GM19240 (cell line): ENCODE results near the gene DLGAP3.
"Not testable (repeated sequence)": the region's sequence is repeated elsewhere in the genome, so short reads cannot be mapped to it uniquely, and the experiment has no call there.

Experiments
- DNase-seq: peaks from one replicate; pipeline ENCODE4 v3.0.0; 2011; ENCODE audit warnings: low spot score; ENCODE audit not compliant: insufficient read length

Gene DLGAP3

DNA sequence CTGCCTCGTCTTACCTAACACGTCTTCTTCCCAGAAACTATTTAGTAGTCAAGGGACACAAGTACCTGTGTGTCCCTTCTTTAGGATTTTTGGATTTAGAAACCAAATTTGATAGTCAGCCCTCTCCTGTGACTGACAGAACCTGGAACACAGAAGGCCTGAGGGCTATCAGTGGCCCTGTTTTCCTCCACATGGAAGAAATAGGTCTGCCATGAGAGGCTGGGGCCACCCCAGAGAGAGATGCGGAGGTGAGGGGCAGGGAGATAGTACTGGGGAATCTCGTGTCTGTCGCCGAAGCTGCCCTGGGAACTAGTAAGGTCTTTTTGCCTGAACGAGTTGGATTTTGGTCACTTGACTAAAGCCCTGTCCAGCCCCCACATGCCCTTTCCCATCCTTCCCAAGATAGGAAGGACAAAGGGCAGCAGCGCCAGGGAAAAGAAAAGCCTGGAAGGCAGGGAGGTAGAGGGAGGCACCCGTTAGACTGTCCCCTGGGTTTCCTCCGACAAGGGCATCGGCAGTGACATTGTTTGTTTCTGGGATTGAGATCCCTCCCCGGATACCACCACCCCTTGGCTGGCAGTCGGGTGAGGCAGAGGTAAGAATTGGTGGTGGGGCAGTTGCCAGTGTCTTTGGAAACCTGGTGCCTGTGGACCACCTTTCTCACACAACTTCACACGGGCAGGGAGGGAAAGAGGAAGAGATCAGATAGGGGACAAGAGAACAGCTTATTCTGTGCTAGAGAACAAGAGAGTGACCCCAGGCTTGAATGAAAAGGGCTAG, 89.7 kb downstream of the DLGAP3 start:
- no peak for DNase-seq

GRCh38 chr1:34833711-34834110, 95.7 kb downstream of the DLGAP3 start:
- no peak for DNase-seq

- DNase-seq, result no peak
Measured at GRCh38 chr1:34831721-34832246, 97.7 kb downstream of the DLGAP3 start.

DNA sequence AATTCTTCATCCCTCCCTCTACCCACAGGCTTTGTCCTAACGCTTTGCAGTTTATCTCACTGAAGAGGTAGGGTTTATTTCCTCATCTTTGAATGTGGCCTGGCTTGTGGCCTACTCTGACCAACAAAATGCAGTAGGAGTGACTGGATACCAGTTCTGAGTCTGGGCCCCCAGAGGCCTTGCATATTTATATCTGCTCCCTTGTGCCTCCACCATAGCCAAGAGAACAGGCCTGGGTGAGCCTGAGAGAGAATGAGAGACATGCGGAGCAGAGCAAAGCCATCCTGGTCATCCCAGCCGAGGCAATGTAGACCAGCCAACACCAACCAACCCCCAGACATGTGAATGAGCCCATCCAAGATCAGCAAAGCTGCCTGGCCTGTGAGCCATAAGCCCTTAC, 100.2 kb downstream of the DLGAP3 start:
- no peak for DNase-seq

GRCh38 chr1:34828611-34829010, 100.8 kb downstream of the DLGAP3 start:
- DNase-seq, result no peak

DNA sequence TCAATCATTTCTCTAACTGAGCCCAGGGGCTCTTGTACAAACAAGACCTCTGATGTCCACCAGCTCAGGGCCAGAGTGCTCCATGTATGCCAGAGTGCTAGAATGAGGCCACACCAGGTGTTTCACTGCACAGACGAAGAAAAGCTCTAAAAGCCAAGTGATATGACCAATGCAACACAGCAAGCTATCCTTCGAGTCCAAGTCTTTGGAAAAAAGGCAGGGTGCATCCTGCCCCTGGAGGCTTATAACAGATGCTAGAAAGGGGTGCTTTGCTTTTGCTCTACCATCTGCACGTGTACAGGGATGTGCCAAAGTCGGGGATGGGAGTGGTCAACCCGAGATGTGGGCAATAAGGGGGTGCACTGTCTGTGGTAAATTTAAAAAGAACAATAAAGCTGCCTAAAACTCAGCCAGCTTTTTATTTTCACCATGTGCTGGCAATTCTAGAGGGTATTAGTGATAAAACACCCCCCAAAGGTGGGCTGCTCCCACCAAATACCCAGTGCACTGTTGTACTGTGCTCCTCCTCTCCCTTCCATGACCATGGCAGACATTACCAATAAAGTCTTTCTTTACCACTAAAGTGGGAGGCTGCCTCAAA, 102.0 kb downstream of the DLGAP3 start:
- DNase-seq, result no peak

DNA sequence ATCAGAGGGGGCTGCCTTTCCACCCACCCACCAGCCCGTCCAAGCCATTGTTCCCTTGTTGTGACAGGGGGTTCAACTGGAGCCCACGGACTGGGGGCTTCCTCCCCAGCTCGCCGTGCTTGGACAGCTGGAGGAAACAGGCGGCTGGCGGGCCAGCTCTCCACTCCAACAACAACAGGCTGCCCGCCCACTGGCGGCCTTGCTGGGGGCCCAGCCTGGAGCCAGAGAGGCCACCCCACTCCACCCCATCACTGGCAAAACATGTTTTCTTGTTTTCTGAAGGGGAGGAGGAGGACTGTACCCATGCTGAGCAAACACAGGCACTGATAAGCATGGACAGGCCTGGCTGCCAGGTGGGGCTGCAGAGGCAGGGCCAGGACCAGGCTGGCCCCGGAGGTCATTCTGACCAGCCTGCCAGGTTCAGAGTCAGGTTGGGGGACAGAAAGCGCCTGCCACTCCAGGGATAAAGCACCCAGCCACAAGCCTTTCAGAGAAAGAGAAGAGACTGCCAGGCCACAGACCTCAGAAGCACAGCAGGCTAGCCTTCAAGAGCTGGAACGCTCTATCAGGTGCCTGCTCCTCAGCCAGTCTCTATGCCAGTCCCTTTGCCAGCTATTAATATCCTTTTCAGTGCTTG, 103.9 kb downstream of the DLGAP3 start:
- DNase-seq, result no peak

GRCh38 chr1:34824817-34825454, 104.5 kb downstream of the DLGAP3 start:
- DNase-seq, result no peak

DNA sequence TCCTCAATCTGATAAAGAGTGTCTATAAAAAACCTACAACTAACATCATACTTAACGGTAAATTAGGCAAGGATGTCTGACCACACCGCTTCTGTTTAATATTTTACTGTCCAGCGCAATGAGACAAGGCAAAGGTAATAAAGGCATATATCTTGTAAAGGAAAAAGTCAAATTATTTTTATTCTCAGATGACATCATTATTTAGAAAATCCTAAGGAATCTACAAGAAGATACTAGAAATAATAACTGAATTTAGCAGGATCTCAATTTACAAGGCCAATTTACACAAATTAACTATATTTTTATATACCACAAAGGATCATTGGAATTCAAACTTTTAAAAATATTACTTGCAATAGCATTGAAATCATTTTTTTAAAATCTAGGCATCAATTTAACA, 107.2 kb downstream of the DLGAP3 start:
- DNase-seq, result no peak

- not testable (repeated sequence) for DNase-seq
Measured at GRCh38 chr1:34818862-34819261, 110.6 kb downstream of the DLGAP3 start.

DNA sequence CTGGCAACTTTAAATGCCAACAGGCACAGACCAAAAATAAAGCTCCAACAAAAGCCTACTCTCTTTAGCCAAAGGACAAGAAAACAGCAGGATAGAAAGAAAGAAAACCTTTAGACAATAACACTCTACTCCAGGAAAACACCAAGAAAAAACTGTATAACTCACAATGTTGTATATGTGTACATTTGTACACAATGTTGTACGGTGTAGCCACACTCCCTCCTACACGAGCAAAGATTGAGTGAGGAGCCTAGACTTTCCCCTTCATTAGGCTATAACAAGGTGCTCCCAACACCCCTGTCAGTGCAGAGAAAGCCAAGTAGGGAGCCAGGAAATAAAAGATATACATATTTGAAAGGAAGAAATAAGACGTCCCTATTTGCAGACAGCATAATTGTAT, 112.7 kb downstream of the DLGAP3 start:
- DNase-seq, result no peak

GRCh38 chr1:34816332-34816731, 113.1 kb downstream of the DLGAP3 start:
- no peak for DNase-seq
